Upper lobe of left lung (tissue), 4 donors: ENCODE data around the gene TIMP2.

Experiments used
- EP300 ChIP-seq, 4 donors: sonication (generic); formaldehyde crosslinking; IDR thresholded peaks; one replicate each; pipeline ENCODE4 v1.5.1; 2017; ENCODE audit warnings: antibody characterized with exemption in 4 of 4, control low read depth in 2 of 4
- POLR2A ChIP-seq, 4 donors: fragments of 450-650 bp; IDR thresholded peaks; one replicate each; pipeline ENCODE4 v1.5.1; 2016 to 2017; ENCODE audit warnings: antibody characterized with exemption in 4 of 4, mild to moderate bottlenecking in 2 of 4
- TF ChIP-seq, protein P1 (sequence below), 6 experiments: fragments of 450-650 bp in 4 of 6; fragments of 200-600 bp in 2 of 6; sonication (generic) in 2 of 6; IDR thresholded peaks; one replicate each; pipeline ENCODE4 v1.5.1; 2016 to 2019; ENCODE audit warnings: antibody characterized with exemption in 6 of 6

GRCh38 chr17:78939615-78940014 is 14.4 kb upstream of the TIMP2 start:
- TF ChIP-seq EP300 (IDR thresholded peaks at IDR 0.05) (no peak), POLR2A (IDR thresholded peaks at IDR 0.05) (no peak)
- TF ChIP-seq, protein P1, sequence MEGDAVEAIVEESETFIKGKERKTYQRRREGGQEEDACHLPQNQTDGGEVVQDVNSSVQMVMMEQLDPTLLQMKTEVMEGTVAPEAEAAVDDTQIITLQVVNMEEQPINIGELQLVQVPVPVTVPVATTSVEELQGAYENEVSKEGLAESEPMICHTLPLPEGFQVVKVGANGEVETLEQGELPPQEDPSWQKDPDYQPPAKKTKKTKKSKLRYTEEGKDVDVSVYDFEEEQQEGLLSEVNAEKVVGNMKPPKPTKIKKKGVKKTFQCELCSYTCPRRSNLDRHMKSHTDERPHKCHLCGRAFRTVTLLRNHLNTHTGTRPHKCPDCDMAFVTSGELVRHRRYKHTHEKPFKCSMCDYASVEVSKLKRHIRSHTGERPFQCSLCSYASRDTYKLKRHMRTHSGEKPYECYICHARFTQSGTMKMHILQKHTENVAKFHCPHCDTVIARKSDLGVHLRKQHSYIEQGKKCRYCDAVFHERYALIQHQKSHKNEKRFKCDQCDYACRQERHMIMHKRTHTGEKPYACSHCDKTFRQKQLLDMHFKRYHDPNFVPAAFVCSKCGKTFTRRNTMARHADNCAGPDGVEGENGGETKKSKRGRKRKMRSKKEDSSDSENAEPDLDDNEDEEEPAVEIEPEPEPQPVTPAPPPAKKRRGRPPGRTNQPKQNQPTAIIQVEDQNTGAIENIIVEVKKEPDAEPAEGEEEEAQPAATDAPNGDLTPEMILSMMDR (IDR thresholded peaks at IDR 0.05), result no peak
